Urinary bladder (tissue), 4 donors: Measurements from ENCODE around the gene VWA5B2. TPM values are rescaled to one million over a fixed set of nuclear protein-coding genes. Genes with fewer than 3 reads are reported as not detected.

Source experiments
- DNase-seq: peaks from one replicate; pipeline ENCODE4 v3.0.0-alpha.2; 2015; ENCODE audit errors: extremely low spot score
- H3K27ac ChIP-seq: one replicate; pipeline ENCODE4 v1.5.1; 2013; ENCODE audit warnings: low read depth, mild to moderate bottlenecking, moderate library complexity
- H3K36me3 ChIP-seq: one replicate; pipeline ENCODE4 v1.6.1; 2013; ENCODE audit warnings: mild to moderate bottlenecking, moderate library complexity; ENCODE audit not compliant: insufficient read depth
- H3K4me1 ChIP-seq: one replicate; pipeline ENCODE4 v1.6.1; 2013; ENCODE audit warnings: mild to moderate bottlenecking, moderate library complexity; ENCODE audit not compliant: insufficient read depth
- H3K4me3 ChIP-seq: one replicate; pipeline ENCODE4 v1.5.1; 2013; ENCODE audit warnings: low read depth, low read length
- WGBS: extraction: QIAGEN DNeasy Blood & Tissue Kit; methylation state at CpG from one replicate; pipeline ENCODE4 v1.1.7; 2013; 5-methylcytosine and 5-hydroxymethylcytosine counted together
- polyA plus RNA-seq: library from polyadenylated mRNA; stranded (reverse); fragments of 200-250 nt; gene quantifications from one replicate; pipeline ENCODE4 v1.2.3, GENCODE V29; 2013
- small RNA-seq: library from RNA; depleted of rRNA; stranded (forward); fragments of <200 nt; gene quantifications from one replicate; pipeline ENCODE3, GENCODE V24; 2014
- total RNA-seq: library from RNA; depleted of rRNA; stranded (reverse); fragments of >200 nt; gene quantifications from one replicate; pipeline ENCODE4 v1.2.3, GENCODE V29; 2014
- donor health status: healthy with polysubstance abuse.
- donor health status: healthy.

VWA5B2 gene
- total and polyA plus RNA-seq, 2 donors = 0.05 to 0.33 TPM

GRCh38 chr3:184290331-184290730, 60.9 kb downstream of the VWA5B2 start:
- Histone ChIP-seq H3K4me1 (no peaks in the 10 kb centered on the region), H3K4me3 (no peak overlapping the region), H3K27ac (no peak overlapping the region), H3K36me3 (no peaks in the 10 kb centered on the region)
- 79% methylated on average over 10 of the region's 10 CpGs for WGBS
- DNase-seq = no peak

GRCh38 chr3:184291044-184291737, 61.8 kb downstream of the VWA5B2 start:
- 85% methylated on average over 22 of the region's 22 CpGs for whole genome bisulfite sequencing
- Histone ChIP-seq H3K27ac (no peak overlapping the region), H3K4me1 (no peaks in the 10 kb centered on the region), H3K36me3 (no peaks in the 10 kb centered on the region), H3K4me3 (no peak overlapping the region)
- no peak for DNase-seq

Small RNAs within 50 kb of the gene (small RNA-seq; reads per million reads assigned to genes)
- 0.09 reads per million for gene MIR1224

Other genes starting within 250 kb of the VWA5B2 start
- 47.5 TPM for gene ABCC5, start 211.7 kb upstream of the VWA5B2 start, total RNA-seq
- gene ABCC5, start 211.7 kb upstream of the VWA5B2 start, polyA plus RNA-seq = 22.3 TPM
- not detected for gene HTR3D, start 197.8 kb upstream of the VWA5B2 start, total RNA-seq
- gene HTR3D, start 197.8 kb upstream of the VWA5B2 start, polyA plus RNA-seq = not detected
- gene HTR3C, start 176.5 kb upstream of the VWA5B2 start, total RNA-seq = not detected
- 0.04 TPM for gene HTR3C, start 176.5 kb upstream of the VWA5B2 start, polyA plus RNA-seq
- gene HTR3E, start 132.5 kb upstream of the VWA5B2 start, total RNA-seq = not detected
- gene HTR3E, start 132.5 kb upstream of the VWA5B2 start, polyA plus RNA-seq = not detected
- gene EIF2B5, start 94.2 kb upstream of the VWA5B2 start, total RNA-seq = 34.2 TPM
- 38.2 TPM for gene EIF2B5, start 94.2 kb upstream of the VWA5B2 start, polyA plus RNA-seq
- 25.2 TPM for gene DVL3, start 74.2 kb upstream of the VWA5B2 start, total RNA-seq
- 62.2 TPM for gene DVL3, start 74.2 kb upstream of the VWA5B2 start, polyA plus RNA-seq
- gene AP2M1, start 54.7 kb upstream of the VWA5B2 start, total RNA-seq = 195 TPM
- gene AP2M1, start 54.7 kb upstream of the VWA5B2 start, polyA plus RNA-seq = 466 TPM
- gene ABCF3, start 43.4 kb upstream of the VWA5B2 start, total RNA-seq = 27.4 TPM
- 38.8 TPM for gene ABCF3, start 43.4 kb upstream of the VWA5B2 start, polyA plus RNA-seq
- gene ALG3, start 19.4 kb downstream of the VWA5B2 start, total RNA-seq = 17.0 TPM
- gene ALG3, start 19.4 kb downstream of the VWA5B2 start, polyA plus RNA-seq = 49.5 TPM
- 1.7 TPM for gene EEF1AKMT4, start 20.1 kb downstream of the VWA5B2 start, total RNA-seq
- gene EEF1AKMT4, start 20.1 kb downstream of the VWA5B2 start, polyA plus RNA-seq = 2.6 TPM
- gene CAMK2N2, start 32.0 kb downstream of the VWA5B2 start, total RNA-seq = 0.26 TPM
- gene CAMK2N2, start 32.0 kb downstream of the VWA5B2 start, polyA plus RNA-seq = 0.29 TPM
- not detected for gene ECE2, start 46.4 kb downstream of the VWA5B2 start, total RNA-seq
- 0.49 TPM for gene ECE2, start 46.4 kb downstream of the VWA5B2 start, polyA plus RNA-seq
- 121 TPM for gene PSMD2, start 69.7 kb downstream of the VWA5B2 start, total RNA-seq
- gene PSMD2, start 69.7 kb downstream of the VWA5B2 start, polyA plus RNA-seq = 205 TPM
- 117 TPM for gene EIF4G1, start 85.0 kb downstream of the VWA5B2 start, total RNA-seq
- gene EIF4G1, start 85.0 kb downstream of the VWA5B2 start, polyA plus RNA-seq = 224 TPM
- gene FAM131A, start 108.0 kb downstream of the VWA5B2 start, total RNA-seq = 15.9 TPM
- 31.0 TPM for gene FAM131A, start 108.0 kb downstream of the VWA5B2 start, polyA plus RNA-seq
- gene CLCN2, start 132.0 kb downstream of the VWA5B2 start, total RNA-seq = 4.7 TPM
- gene CLCN2, start 132.0 kb downstream of the VWA5B2 start, polyA plus RNA-seq = 4.8 TPM
- 45.9 TPM for gene POLR2H, start 132.1 kb downstream of the VWA5B2 start, total RNA-seq
- 59.7 TPM for gene POLR2H, start 132.1 kb downstream of the VWA5B2 start, polyA plus RNA-seq
- 0.32 TPM for gene THPO, start 148.6 kb downstream of the VWA5B2 start, total RNA-seq
- 0.60 TPM for gene THPO, start 148.6 kb downstream of the VWA5B2 start, polyA plus RNA-seq
- 9.1 TPM for gene CHRD, start 150.5 kb downstream of the VWA5B2 start, total RNA-seq
- gene CHRD, start 150.5 kb downstream of the VWA5B2 start, polyA plus RNA-seq = 11.5 TPM